UCSD-AML1 (cell line): ENCODE data around the gene HNF1B.

Source experiments
- DNase-seq: peaks from one replicate; lab custom pipeline; 2025; ENCODE audit not compliant: unreplicated experiment; lab: John Stamatoyannopoulos, UW

HNF1B gene

GRCh38 chr17:37674511-37674910, 70.3 kb downstream of the HNF1B start:
- DNase-seq: no peak

GRCh38 chr17:37673386-37673785, 71.5 kb downstream of the HNF1B start:
- DNase-seq: no peak

GRCh38 chr17:37672548-37673078, 72.2 kb downstream of the HNF1B start:
- DNase-seq: no peak

- no peak for DNase-seq
Measured at GRCh38 chr17:37671824-37672547, 72.9 kb downstream of the HNF1B start.

- no peak for DNase-seq
Measured at GRCh38 chr17:37671028-37671823, 73.6 kb downstream of the HNF1B start.

- DNase-seq: no peak
Measured at GRCh38 chr17:37667039-37667438, 77.8 kb downstream of the HNF1B start.

- no peak for DNase-seq
Measured at GRCh38 chr17:37664214-37664613, 80.6 kb downstream of the HNF1B start.

GRCh38 chr17:37662353-37662752, 82.5 kb downstream of the HNF1B start:
- no peak for DNase-seq

GRCh38 chr17:37661400-37662014, 83.4 kb downstream of the HNF1B start:
- no peak for DNase-seq

- no peak for DNase-seq
Measured at GRCh38 chr17:37659925-37660324, 84.9 kb downstream of the HNF1B start.

- no peak for DNase-seq
Measured at GRCh38 chr17:37657202-37657601, 87.7 kb downstream of the HNF1B start.

- no peak for DNase-seq
Measured at GRCh38 chr17:37651849-37652248, 93.0 kb downstream of the HNF1B start.

- no peak for DNase-seq
Measured at GRCh38 chr17:37650419-37651003, 94.3 kb downstream of the HNF1B start.

- no peak for DNase-seq
Measured at GRCh38 chr17:37648555-37648954, 96.3 kb downstream of the HNF1B start.

GRCh38 chr17:37647856-37648255, 97.0 kb downstream of the HNF1B start:
- no peak for DNase-seq

GRCh38 chr17:37643869-37644268, 101.0 kb downstream of the HNF1B start:
- no peak for DNase-seq

GRCh38 chr17:37643118-37643766, 101.6 kb downstream of the HNF1B start, which contains the start of gene DDX52:
TSS of gene DDX52 (minus strand) at chr17:37643446. CDS start at chr17:37643420, 26 bp downstream.
- DNase-seq: peak; percentile 89

- DNase-seq: no peak
Measured at GRCh38 chr17:37642681-37643080, 102.2 kb downstream of the HNF1B start.

GRCh38 chr17:37640015-37640414, 104.8 kb downstream of the HNF1B start:
- no peak for DNase-seq

GRCh38 chr17:37637956-37638355, 106.9 kb downstream of the HNF1B start:
- no peak for DNase-seq
